ENCODE data around the gene GPR45.
"Not testable (repeated sequence)": the region's sequence is repeated elsewhere in the genome, so short reads cannot be mapped to it uniquely, and the experiment has no call there.

The GPR45 gene, protein sequence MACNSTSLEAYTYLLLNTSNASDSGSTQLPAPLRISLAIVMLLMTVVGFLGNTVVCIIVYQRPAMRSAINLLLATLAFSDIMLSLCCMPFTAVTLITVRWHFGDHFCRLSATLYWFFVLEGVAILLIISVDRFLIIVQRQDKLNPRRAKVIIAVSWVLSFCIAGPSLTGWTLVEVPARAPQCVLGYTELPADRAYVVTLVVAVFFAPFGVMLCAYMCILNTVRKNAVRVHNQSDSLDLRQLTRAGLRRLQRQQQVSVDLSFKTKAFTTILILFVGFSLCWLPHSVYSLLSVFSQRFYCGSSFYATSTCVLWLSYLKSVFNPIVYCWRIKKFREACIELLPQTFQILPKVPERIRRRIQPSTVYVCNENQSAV

DNA sequence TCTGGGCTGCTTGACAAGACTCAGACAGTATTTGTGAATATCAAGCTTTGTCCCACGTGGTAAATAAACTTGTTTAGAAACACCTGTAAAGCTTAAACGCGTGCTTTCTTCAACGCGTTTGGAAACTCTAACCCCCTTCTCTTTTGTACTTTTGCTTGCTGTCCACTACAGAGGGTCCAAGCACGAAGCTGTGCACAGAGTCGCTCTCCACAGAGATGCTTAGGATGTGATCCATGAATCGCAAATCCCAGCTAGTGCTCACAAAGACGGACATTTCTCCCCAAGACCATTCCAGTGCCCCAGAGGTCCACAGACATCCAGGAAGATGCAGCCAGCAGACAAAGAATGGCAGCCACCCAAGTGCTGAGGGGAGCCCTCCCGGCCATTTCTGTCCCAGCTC lies at the start of gene GPR45:
GPR45 (plus strand) TSS at position 301 of the 400 bp plus-strand sequence. CDS start 116 bp downstream, outside the sequence.
- no peak for FAIRE-seq
- no peak for DNase-seq (ENCODE audit: insufficient read length, low spot score)

- no peak for FAIRE-seq
- DNase-seq (ENCODE audit: insufficient read length, low spot score) = no peak
Measured at GRCh38 chr2:105194022-105194675, 47.4 kb upstream of the GPR45 start.

DNA sequence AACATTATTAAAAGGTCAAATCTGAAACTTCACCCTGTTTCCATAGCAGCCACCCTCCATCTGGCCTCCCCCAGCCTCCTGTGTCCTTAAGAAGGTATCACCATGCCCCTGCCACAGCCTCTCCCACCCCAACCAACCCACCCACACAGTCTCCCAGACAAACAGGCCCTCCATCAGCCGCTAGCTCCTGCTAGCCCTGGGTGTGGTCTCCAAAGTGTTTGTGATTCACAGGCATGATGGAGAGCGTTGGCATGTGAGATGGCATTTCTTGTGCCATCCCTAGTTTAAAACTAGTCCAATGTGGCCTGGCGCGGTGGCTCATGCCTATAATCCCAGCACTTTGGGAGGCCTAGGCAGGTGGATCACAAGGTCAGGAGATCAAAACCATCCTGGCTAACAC lies 44.9 kb upstream of the GPR45 start:
- no peak for DNase-seq (ENCODE audit: insufficient read length, low spot score)
- FAIRE-seq = no peak

GRCh38 chr2:105215586-105216192 lies 25.9 kb upstream of the GPR45 start:
- no peak for DNase-seq (ENCODE audit: insufficient read length, low spot score)
- FAIRE-seq = no peak

DNA sequence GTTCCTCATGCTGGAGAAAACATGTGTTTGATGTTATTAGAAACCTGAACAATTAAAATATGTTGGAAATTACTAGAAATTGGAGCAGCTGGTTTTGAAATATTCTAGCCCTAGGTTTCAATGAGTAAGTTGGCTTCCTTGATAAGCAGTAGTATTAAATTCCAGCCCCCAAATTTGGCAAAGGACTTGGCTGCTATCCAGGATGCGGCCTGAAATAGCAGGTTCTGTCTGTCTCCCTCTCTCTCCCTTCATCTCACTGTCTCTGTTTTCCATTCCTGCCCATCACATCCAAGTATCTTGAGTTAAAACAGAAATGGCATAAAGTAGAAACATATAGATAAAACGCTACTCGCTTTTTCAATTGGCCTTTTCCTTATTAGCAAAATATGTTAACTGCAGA lies 20.9 kb upstream of the GPR45 start:
- DNase-seq (ENCODE audit: insufficient read length, low spot score) (no peak), FAIRE-seq (no peak)

DNA sequence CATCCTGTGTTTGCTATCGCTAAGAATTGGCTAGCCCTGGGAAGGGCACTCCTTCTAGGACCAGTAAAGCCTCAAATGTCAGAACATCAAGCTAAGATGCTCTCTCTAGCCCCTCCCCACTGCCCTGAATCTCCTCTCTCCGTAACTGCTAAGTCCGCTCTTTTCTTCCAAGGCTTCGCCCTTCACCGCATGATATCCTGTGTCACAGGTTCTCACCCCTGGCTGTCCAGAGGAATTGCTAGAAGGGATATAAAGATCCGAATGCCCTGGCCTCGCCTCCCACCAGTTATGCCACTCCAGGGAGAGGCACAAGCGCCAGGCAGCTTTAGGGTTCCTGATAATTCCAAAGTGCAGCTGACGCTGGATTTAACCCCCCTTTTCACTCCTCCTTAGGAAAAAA lies 17.1 kb upstream of the GPR45 start:
- no peak for FAIRE-seq
- DNase-seq (ENCODE audit: insufficient read length, low spot score) = no peak

GRCh38 chr2:105231232-105231619 lies 10.3 kb upstream of the GPR45 start:
- no peak for DNase-seq (ENCODE audit: insufficient read length, low spot score)
- no peak for FAIRE-seq

DNA sequence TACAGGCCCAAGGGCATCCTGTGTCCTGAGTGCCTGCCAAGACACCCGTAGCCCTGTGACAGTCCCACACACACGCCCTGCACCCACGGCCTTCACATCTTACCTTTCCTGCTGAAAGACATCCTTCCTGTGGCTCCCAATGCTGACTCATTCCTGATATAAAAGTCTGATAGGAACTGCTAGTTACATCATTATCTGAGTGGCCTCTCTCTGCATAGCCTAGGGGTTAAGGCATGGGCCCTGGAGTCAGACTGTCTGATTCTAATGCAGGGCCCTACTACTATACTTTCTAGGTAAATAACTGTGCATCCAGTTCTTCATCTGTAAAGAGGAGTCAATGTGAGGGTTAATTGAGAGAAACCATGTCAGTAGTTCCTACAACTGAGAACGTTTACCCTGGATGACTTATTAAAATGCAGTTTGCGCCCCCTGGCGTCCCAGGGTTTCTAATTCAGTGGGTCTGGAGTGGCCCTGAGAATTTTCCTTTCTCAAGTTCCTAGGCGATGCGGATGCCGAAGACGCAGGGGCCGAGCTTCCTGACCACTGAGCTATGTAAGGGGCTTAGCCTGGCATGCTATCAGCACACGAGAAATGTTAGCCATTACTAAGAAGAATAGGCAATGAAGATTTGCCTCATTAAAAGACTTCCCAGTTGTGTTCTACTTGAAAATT lies 6.0 kb upstream of the GPR45 start:
- DNase-seq (ENCODE audit: insufficient read length, low spot score) (no peak), FAIRE-seq (peak; percentile 64)

DNA sequence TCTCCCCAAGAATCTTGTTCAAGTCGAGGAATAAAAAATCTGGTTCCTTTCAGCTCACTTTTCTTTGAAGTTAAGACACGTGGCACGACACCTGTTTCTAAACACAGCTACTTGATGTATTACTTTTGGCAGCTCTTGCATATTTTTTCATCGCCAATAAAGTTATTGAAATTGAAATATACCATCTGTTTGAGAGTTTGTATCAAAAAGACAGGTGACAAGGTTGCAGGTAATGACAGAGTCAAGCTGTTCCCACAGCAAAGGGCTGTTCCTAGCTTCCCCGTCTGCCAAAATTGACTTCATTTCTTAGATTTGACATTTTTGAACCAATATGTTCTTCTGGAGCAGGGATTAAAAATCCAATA lies 5.5 kb upstream of the GPR45 start:
- no peak for FAIRE-seq
- DNase-seq (ENCODE audit: insufficient read length, low spot score) = no peak

DNA sequence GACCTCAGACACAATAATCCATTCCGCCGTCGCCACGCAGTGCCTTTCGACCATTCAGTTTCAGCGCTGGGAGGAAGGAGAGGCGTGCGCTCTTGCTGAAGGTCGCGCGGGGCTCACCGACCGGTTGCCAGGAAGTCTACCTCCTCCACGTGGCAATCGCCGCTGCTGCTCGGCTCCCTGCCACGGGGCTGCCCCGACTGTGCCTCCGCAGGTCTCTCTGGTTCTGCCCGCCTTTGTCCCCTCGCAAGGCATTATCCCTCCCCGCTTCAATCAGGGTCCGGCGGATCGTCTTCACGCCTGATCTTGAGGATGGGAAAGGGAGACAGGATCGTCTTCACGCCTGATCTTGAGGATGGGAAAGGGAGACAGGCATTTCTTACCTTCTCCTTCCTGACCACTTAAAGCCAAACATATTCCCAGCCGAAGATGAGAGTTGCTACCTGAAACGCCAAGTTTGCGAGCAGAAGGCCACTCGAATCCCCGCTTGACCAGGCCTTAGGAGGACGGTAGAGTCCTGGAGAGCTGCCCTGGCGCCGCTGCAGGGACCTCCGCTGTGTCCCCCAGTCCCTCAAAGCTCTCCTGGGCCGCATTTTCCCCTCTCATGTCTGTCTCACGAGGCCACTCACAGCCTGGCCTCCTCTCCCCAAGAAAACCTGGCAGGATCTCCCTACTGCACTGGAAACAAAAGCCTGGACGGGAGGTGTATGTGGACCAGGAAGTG lies 4.3 kb upstream of the GPR45 start:
- DNase-seq (ENCODE audit: insufficient read length, low spot score) = no peak
- no peak for FAIRE-seq

DNA sequence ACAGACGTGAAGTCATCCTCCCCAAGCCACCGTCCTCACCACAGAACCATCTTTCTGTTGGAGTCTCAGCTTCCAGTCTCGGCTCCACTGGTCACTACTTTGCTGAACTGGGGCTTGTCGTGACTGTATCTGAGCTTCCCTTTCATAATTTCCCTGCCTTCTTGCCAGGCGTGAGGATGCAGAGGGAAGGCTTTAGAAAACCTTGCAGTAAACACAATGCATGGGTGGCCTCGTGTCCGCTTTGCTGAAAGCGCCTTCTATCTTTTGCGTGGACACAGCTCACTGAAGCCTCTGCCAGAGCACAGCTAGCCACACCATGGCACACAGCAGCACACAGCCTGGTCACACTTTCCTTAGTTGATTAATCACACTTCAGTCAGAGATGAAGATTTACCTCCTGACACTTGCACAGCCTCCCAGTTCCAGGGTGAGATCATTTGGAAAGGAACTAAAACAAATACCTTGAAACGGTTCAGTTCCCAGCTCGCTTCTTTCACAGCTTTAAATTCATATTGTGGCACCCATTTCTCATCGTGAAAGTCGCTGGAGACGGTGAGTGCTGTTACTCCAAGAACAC lies 2.8 kb upstream of the GPR45 start:
- no peak for FAIRE-seq
- DNase-seq (ENCODE audit: insufficient read length, low spot score) = no peak

- no peak for DNase-seq (ENCODE audit: insufficient read length, low spot score)
- FAIRE-seq = no peak
Measured at GRCh38 chr2:105239924-105240323, 1.6 kb upstream of the GPR45 start.

DNA sequence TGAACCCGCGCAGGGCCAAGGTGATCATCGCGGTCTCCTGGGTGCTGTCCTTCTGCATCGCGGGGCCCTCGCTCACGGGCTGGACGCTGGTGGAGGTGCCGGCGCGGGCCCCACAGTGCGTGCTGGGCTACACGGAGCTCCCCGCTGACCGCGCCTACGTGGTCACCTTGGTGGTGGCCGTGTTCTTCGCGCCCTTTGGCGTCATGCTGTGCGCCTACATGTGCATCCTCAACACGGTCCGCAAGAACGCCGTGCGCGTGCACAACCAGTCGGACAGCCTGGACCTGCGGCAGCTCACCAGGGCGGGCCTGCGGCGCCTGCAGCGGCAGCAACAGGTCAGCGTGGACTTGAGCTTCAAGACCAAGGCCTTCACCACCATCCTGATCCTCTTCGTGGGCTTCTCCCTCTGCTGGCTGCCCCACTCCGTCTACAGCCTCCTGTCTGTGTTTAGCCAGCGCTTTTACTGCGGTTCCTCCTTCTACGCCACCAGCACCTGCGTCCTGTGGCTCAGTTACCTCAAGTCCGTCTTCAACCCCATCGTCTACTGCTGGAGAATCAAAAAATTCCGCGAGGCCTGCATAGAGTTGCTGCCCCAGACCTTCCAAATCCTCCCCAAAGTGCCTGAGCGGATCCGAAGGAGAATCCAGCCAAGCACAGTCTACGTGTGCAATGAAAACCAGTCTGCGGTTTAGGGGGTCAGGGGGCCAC lies 897 bp downstream of the GPR45 start:
- no peak for FAIRE-seq
- DNase-seq (ENCODE audit: insufficient read length, low spot score) = no peak

DNA sequence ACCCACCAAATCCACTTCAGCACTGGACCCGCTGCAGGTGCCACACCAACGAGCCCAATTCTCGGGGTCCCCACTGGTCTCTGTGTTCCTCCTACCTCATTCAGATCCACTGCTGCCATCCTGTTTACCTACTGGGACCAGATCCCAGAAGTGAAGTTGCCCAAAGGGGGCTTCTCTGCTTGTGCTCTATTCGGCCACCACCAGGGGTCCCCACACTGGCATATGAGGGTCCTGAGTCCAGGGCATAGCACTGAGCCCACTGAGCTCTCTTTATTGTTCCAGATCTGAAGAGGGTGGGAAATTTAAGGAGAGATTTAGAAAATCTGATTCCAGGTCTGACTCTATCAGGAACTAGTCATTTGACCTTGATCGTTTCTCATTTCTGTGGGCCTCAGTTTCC lies 2.4 kb downstream of the GPR45 start:
- no peak for FAIRE-seq
- DNase-seq (ENCODE audit: insufficient read length, low spot score) = no peak

DNA sequence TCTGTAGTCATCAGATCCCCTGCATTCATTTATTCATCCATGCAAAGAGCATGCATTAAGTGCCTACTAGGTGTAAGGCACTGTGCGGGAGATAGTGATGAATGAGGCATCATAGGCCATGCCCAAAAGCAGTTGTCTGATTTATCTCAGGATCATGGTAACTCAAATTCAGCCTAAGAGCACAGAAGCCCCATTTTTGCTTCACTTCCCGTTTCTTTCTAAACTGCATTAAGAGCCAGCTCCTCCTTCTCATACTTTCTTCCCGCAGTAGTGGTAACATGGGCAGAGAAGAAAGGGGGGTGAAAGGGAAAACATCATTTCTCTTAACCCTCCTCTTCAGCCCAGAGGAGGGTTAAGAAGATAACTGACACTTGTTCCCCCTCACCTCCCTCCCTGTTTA lies 2.9 kb downstream of the GPR45 start:
- FAIRE-seq = no peak
- no peak for DNase-seq (ENCODE audit: insufficient read length, low spot score)

DNA sequence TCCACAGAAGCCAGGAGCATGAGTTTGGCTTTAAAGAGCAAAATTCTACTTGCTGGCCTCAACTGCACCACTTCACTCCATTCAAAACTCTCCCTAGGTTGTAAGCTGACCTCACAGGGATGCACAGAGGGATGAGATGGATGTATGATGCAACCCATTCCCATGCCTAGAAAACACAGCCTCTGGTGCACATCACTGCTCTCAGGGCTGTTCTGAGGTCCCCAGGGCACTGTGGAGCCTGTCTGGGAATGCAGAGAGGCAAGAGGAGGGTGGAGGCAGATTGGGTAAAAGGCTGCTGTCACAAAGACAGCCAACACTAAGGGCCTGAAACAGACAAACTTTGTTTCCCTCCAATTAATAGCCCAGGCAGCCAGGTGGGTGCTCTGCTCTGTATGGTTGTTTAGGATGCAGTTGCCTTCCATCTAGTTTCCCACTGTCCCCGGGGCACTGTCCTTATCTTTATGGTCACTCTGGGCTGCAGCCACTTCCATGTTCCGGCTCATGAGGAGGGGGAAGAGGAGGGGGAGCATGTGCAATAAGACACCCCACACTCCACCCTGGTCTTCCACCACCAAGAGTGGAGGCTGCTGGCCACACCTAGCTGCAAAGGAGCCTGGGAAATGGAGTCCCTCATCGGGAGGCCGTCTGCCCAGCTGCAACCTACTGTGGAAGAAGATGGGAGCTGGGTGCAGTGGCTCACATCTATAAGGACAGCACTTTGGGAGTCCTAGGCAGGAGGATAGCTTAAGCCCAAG lies 7.0 kb downstream of the GPR45 start:
- FAIRE-seq (no peak), DNase-seq (ENCODE audit: insufficient read length, low spot score) (no peak)

- no peak for FAIRE-seq
- DNase-seq (ENCODE audit: insufficient read length, low spot score) = no peak
Measured at GRCh38 chr2:105249181-105249580, 7.6 kb downstream of the GPR45 start.

- FAIRE-seq (no peak), DNase-seq (ENCODE audit: insufficient read length, low spot score) (no peak)
Measured at GRCh38 chr2:105249891-105250290, 8.3 kb downstream of the GPR45 start.

GRCh38 chr2:105251016-105251648 lies 9.6 kb downstream of the GPR45 start:
- DNase-seq (ENCODE audit: insufficient read length, low spot score); FAIRE-seq: not testable (repeated sequence)
